Trophoblast cell (in vitro differentiated cells and primary cell): Measurements from ENCODE around the gene ZNF217. TPM values are rescaled to one million over a fixed set of nuclear protein-coding genes. Genes with fewer than 3 reads are reported as not detected.
"Not testable (repeated sequence)": the region's sequence is repeated elsewhere in the genome, so short reads cannot be mapped to it uniquely, and the experiment has no call there.

Experiments
- DNase-seq, 2 donors: peaks; one replicate each; pipeline ENCODE4 v3.0.0-alpha.2; 2016
- H2AFZ ChIP-seq: 2 replicates; pipeline ENCODE4 v1.6.1; 2013; ENCODE audit warnings: low read length, moderate library complexity, mild to moderate bottlenecking; ENCODE audit not compliant: insufficient read depth, poor library complexity
- H2AK5ac ChIP-seq: 2 replicates; pipeline ENCODE4 v1.6.1; 2013; ENCODE audit warnings: mild to moderate bottlenecking, low read length
- H2BK120ac ChIP-seq: 2 replicates; pipeline ENCODE4 v1.6.1; 2013; ENCODE audit warnings: low read length, mild to moderate bottlenecking, moderate library complexity; ENCODE audit not compliant: insufficient read depth, poor library complexity
- H2BK12ac ChIP-seq: 2 replicates; pipeline ENCODE4 v1.6.1; 2013; ENCODE audit warnings: mild to moderate bottlenecking, low read length, moderate library complexity
- H2BK5ac ChIP-seq: 2 replicates; pipeline ENCODE4 v1.6.1; 2013; ENCODE audit warnings: low read length, low read depth, moderate library complexity, mild to moderate bottlenecking; ENCODE audit not compliant: poor library complexity
- H3K14ac ChIP-seq: 2 replicates; pipeline ENCODE4 v1.6.1; 2013; ENCODE audit warnings: mild to moderate bottlenecking, low read length
- H3K18ac ChIP-seq: 2 replicates; pipeline ENCODE4 v1.6.1; 2013; ENCODE audit warnings: mild to moderate bottlenecking, low read length
- H3K23ac ChIP-seq: 2 replicates; pipeline ENCODE4 v1.6.1; 2013; ENCODE audit warnings: low read length
- H3K27ac ChIP-seq: 2 replicates; pipeline ENCODE4 v1.5.1; 2013; ENCODE audit warnings: low read depth, mild to moderate bottlenecking, inconsistent platforms, low read length, moderate library complexity
- H3K27me3 ChIP-seq: 2 replicates; pipeline ENCODE4 v1.6.1; 2013; ENCODE audit warnings: inconsistent platforms, mild to moderate bottlenecking, low read length, moderate library complexity; ENCODE audit not compliant: insufficient read depth
- H3K36me3 ChIP-seq, 2 experiments: 1 replicate in 1 of 2; 2 replicates in 1 of 2; pipeline ENCODE4 v1.6.1; 2013; ENCODE audit warnings: low read length in 2 of 2, mild to moderate bottlenecking in 2 of 2, moderate library complexity in 1 of 2; ENCODE audit not compliant: insufficient read depth in 2 of 2, control insufficient read depth in 1 of 2
- H3K4ac ChIP-seq: 2 replicates; pipeline ENCODE4 v1.6.1; 2013; ENCODE audit warnings: low read depth, mild to moderate bottlenecking, low read length, moderate library complexity
- H3K4me1 ChIP-seq, 2 experiments: 1 replicate in 1 of 2; 2 replicates in 1 of 2; pipeline ENCODE4 v1.6.1; 2013; ENCODE audit warnings: low read length in 2 of 2, mild to moderate bottlenecking in 2 of 2, moderate library complexity in 1 of 2; ENCODE audit not compliant: insufficient read depth in 2 of 2, control insufficient read depth in 1 of 2
- H3K4me2 ChIP-seq: 2 replicates; pipeline ENCODE4 v1.6.1; 2013; ENCODE audit warnings: inconsistent platforms, mild to moderate bottlenecking, low read length, moderate library complexity
- H3K4me3 ChIP-seq: 2 replicates; pipeline ENCODE4 v1.5.1; 2013; ENCODE audit warnings: mild to moderate bottlenecking, low read depth, low read length, inconsistent platforms
- H3K79me1 ChIP-seq: one replicate; pipeline ENCODE4 v1.6.1; 2013; ENCODE audit warnings: low read length
- H3K79me2 ChIP-seq: 2 replicates; pipeline ENCODE4 v1.6.1; 2013; ENCODE audit warnings: low read length, mild to moderate bottlenecking; ENCODE audit not compliant: control insufficient read depth, insufficient read depth, poor library complexity
- H3K9ac ChIP-seq: 2 replicates; pipeline ENCODE4 v1.6.1; 2013; ENCODE audit warnings: mild to moderate bottlenecking, low read length
- H3K9me3 ChIP-seq: 2 replicates; pipeline ENCODE4 v1.6.1; 2013; ENCODE audit warnings: low read depth, mild to moderate bottlenecking, control low read depth, inconsistent platforms, low read length; ENCODE audit not compliant: insufficient read depth
- H4K12ac ChIP-seq: 2 replicates; pipeline ENCODE4 v1.6.1; 2013; ENCODE audit warnings: low read depth, mild to moderate bottlenecking, low read length, moderate library complexity
- H4K8ac ChIP-seq: 2 replicates; pipeline ENCODE4 v1.6.1; 2013; ENCODE audit warnings: low read depth, mild to moderate bottlenecking, low read length, moderate library complexity
- H4K91ac ChIP-seq: one replicate; pipeline ENCODE4 v1.6.1; 2013; ENCODE audit warnings: low read depth, mild to moderate bottlenecking, low read length, moderate library complexity
- WGBS: extraction: QIAGEN DNeasy Blood & Tissue Kit; methylation state at CpG from one replicate; pipeline ENCODE4 v1.1.7; 2013; ENCODE audit warnings: missing lambda C conversion rate; ENCODE audit not compliant: insufficient read length, insufficient coverage; ENCODE audit errors: extremely low coverage; 5-methylcytosine and 5-hydroxymethylcytosine counted together
- polyA plus RNA-seq: library from polyadenylated mRNA; stranded (reverse); fragments of 200-250 nt; gene quantifications from 2 replicates; pipeline ENCODE4 v1.2.3, GENCODE V29; 2013

Gene ZNF217
- 45.3 and 46.1 TPM in 2 replicates for polyA plus RNA-seq

- peak within 1 kb of the TSS; percentile 77 for H2BK12ac ChIP-seq
- peak within 1 kb of the TSS; percentile 45 for H2AFZ ChIP-seq
- H3K4ac ChIP-seq, result peak within 1 kb of the TSS; percentile 100
- peak within 1 kb of the TSS; percentile 99 for H3K14ac ChIP-seq
- H3K4me2 ChIP-seq, result peak within 1 kb of the TSS; percentile 92
- H4K91ac ChIP-seq, result peak within 1 kb of the TSS; percentile 98
- peak within 1 kb of the TSS; percentile 94 for H4K8ac ChIP-seq
- no CpG with 5 or more reads among the region's 66 CpGs for WGBS
- peak within 1 kb of the TSS; percentile 98 for H2AK5ac ChIP-seq
- H3K79me2 ChIP-seq, result peaks cover 12% of the 10 kb centered on the region
- H3K9ac ChIP-seq, result peak within 1 kb of the TSS; percentile 99
- H3K4me3 ChIP-seq, result peak within 1 kb of the TSS; percentile 92
- H3K27me3 ChIP-seq, H3K36me3 ChIP-seq, H3K4me1 ChIP-seq, H3K9me3 ChIP-seq, H3K23ac ChIP-seq: not testable (repeated sequence)
- H3K27ac ChIP-seq, result peak within 1 kb of the TSS; percentile 98
- peak within 1 kb of the TSS; percentile 93 for H2BK120ac ChIP-seq
- peak within 1 kb of the TSS; percentile 100 for H3K18ac ChIP-seq
- peak within 1 kb of the TSS; percentile 99 for H2BK5ac ChIP-seq
- peak within 1 kb of the TSS; percentile 91 for H4K12ac ChIP-seq
- H3K79me1 ChIP-seq, result peaks cover 18% of the 10 kb centered on the region
- peak; percentile 47 to 73 for DNase-seq
These were observed at the start of gene ZNF217 for GRCh38 chr20:53593466-53594007. TSS of gene ZNF217 (minus strand) at chr20:53593839. CDS start at chr20:53582826, 11,013 bp downstream.

GRCh38 chr20:53643031-53643832 is 49.6 kb upstream of the ZNF217 start:
- Histone ChIP-seq H4K8ac (no peak overlapping the region), H3K27me3 (no peaks in the 10 kb centered on the region)
- WGBS, result no CpG with 5 or more reads among the region's 12 CpGs

GRCh38 chr20:53642196-53643030 is 48.8 kb upstream of the ZNF217 start:
- Histone ChIP-seq H3K4me2 (no peak overlapping the region), H2BK5ac (no peak overlapping the region), H3K27me3 (no peaks in the 10 kb centered on the region), H3K4me3 (no peak overlapping the region), H3K4me1 (peaks cover 0 to 5% of the 10 kb centered on the region in 2 experiments), H3K4ac (no peak overlapping the region), H3K23ac (no peak overlapping the region), H2AK5ac (no peak overlapping the region), H4K8ac (no peak overlapping the region), H3K14ac (no peak overlapping the region), H2BK12ac (no peak overlapping the region), H3K79me2 (no peaks in the 10 kb centered on the region), H3K18ac (no peak overlapping the region), H3K27ac (peak overlapping the region; percentile 52), H4K91ac (no peak overlapping the region), H3K9me3 (no peaks in the 10 kb centered on the region), H3K36me3 (no peaks in the 10 kb centered on the region), H3K79me1 (peaks cover 5% of the 10 kb centered on the region), H4K12ac (no peak overlapping the region), H3K9ac (no peak overlapping the region), H2BK120ac (no peak overlapping the region), H2AFZ (peak overlapping the region; percentile 45)
- DNase-seq, result peak; percentile 60 to 67
- no CpG with 5 or more reads among the region's 17 CpGs for WGBS

More at GRCh38 chr20:53643031-53643832, 49.6 kb upstream of the ZNF217 start:
- H3K27ac ChIP-seq, result peak overlapping the region; percentile 54
- no peak overlapping the region for H2BK12ac ChIP-seq
- H4K91ac ChIP-seq, result no peak overlapping the region
- H2AK5ac ChIP-seq, result no peak overlapping the region
- no peak overlapping the region for H3K23ac ChIP-seq
- no peak overlapping the region for H3K18ac ChIP-seq
- no peak overlapping the region for H3K4me3 ChIP-seq
- H3K4ac ChIP-seq, result no peak overlapping the region
- DNase-seq, result peak; percentile 64 to 79
- H2BK120ac ChIP-seq, result no peak overlapping the region
- H3K9ac ChIP-seq, result no peak overlapping the region
- H3K9me3 ChIP-seq, result no peaks in the 10 kb centered on the region
- H2BK5ac ChIP-seq, result no peak overlapping the region
- no peak overlapping the region for H4K12ac ChIP-seq
- peak overlapping the region; percentile 45 for H2AFZ ChIP-seq
- H3K36me3 ChIP-seq, result no peaks in the 10 kb centered on the region
- H3K79me1 ChIP-seq, result peaks cover 5% of the 10 kb centered on the region
- H3K79me2 ChIP-seq, result no peaks in the 10 kb centered on the region
- H3K14ac ChIP-seq, result no peak overlapping the region
- H3K4me2 ChIP-seq, result no peak overlapping the region
- peaks cover 0 to 2% of the 10 kb centered on the region in 2 experiments for H3K4me1 ChIP-seq

- H3K27ac ChIP-seq, result no peak overlapping the region
- H3K79me1 ChIP-seq, result peaks cover 5% of the 10 kb centered on the region
- WGBS, result no CpG with 5 or more reads among the region's 6 CpGs
These were observed 46.2 kb upstream of the ZNF217 start for GRCh38 chr20:53639647-53640440.

More at GRCh38 chr20:53639647-53640440, 46.2 kb upstream of the ZNF217 start:
- H3K4me2 ChIP-seq, result no peak overlapping the region
- H3K4me1 ChIP-seq, result peaks cover 0 to 5% of the 10 kb centered on the region in 2 experiments
- H3K14ac ChIP-seq, result no peak overlapping the region
- H3K4ac ChIP-seq, result no peak overlapping the region
- no peak overlapping the region for H4K91ac ChIP-seq
- H3K36me3 ChIP-seq, result no peaks in the 10 kb centered on the region
- no peak overlapping the region for H2BK120ac ChIP-seq
- no peak overlapping the region for H3K9ac ChIP-seq
- no peaks in the 10 kb centered on the region for H3K27me3 ChIP-seq
- no peak overlapping the region for H4K8ac ChIP-seq
- H3K79me2 ChIP-seq, result no peaks in the 10 kb centered on the region
- no peak overlapping the region for H2AFZ ChIP-seq
- no peak for DNase-seq
- no peaks in the 10 kb centered on the region for H3K9me3 ChIP-seq
- H2BK5ac ChIP-seq, result no peak overlapping the region
- no peak overlapping the region for H3K23ac ChIP-seq
- H2AK5ac ChIP-seq, result no peak overlapping the region
- no peak overlapping the region for H3K4me3 ChIP-seq
- H2BK12ac ChIP-seq, result no peak overlapping the region
- no peak overlapping the region for H3K18ac ChIP-seq
- no peak overlapping the region for H4K12ac ChIP-seq
